ENCODE results near the gene SNAP29.

The SNAP29 gene

DNA sequence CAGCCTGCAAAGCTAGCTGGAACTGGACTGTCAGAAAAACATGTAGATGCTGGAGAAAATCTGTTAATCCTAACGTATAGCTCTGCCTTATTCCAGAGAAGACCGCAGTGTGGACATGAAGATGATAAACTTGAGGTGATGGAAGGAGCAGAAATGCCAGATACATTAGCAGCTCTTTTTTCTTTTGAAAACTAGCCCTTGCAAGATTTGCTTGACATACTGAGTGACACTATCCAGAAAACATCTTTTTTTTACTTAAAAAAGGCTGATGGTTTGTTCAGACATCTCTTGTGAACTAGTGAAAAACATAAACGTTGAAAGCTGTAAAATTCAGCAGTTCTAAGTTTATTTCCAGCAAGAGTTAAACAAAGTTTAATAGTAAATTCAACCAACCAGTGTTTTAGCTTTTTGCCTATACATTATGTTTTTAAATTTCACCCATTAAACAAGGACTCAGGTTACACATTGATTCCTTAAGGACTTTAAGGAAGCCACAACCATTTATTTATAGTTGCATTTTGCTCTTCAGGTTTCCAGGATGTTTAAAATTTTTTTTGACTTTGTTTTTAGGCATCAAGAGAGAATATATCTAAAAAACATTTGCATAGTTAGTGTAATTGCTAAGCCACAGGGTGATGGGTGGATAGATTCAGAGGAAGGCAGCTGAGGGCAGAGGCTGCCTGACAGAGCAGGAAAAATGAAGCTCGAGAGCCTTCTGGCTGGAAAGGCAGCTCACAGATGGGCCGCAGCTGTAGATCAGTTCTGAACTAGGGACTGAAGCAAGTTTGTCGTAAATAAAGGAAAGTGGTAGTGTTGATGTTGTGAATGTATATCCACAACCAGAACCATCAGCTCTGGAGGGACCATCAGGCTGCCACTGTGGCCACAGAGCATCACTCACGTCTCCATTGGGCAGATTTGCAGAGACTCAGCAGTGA, 9.5 kb downstream of the SNAP29 start:
- Histone ChIP-seq H3K9me3 (ENCODE audit: control insufficient read depth, insufficient read depth, low read length) (no peaks in the 10 kb centered on the region), H3K27ac (ENCODE audit: low read depth, low read length) (no peak overlapping the region), H3K4me1 (ENCODE audit: control insufficient read depth, insufficient read depth, low read length) (no peaks in the 10 kb centered on the region), H3K9ac (ENCODE audit: low read depth, low read length) (no peak overlapping the region), H3K27me3 (ENCODE audit: control insufficient read depth, insufficient read depth, low read length) (no peaks in the 10 kb centered on the region), H3K36me3 (ENCODE audit: control insufficient read depth, insufficient read depth, low read length) (peaks cover 8% of the 10 kb centered on the region; the same call in 1 of the 2 replicates), H3K4me3 (ENCODE audit: low read depth, low read length) (no peak overlapping the region)

DNA sequence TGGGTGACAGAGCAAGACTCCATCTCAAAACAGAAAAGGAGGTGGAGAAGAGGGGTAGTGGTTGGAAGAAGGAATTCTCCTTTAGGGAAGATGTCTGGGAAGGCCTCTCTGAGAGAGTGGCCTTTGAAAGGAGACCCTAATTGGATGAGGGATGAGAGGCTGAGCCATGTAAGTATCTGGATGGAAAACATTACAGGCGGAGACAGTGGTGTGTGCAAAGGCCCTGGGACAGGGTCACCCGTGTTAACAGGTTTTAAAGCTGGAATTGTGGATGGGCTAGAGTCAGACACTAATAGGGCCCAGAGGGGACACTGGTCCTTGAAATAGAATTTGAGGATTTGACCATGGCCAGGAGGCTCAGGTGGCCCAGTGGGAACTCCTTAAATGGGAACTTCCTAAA, 10.4 kb downstream of the SNAP29 start:
- no peaks in the 10 kb centered on the region for H3K27me3 ChIP-seq (ENCODE audit: control insufficient read depth, insufficient read depth, low read length)
- no peaks in the 10 kb centered on the region for H3K9me3 ChIP-seq (ENCODE audit: control insufficient read depth, insufficient read depth, low read length)
- H3K4me1 ChIP-seq (ENCODE audit: control insufficient read depth, insufficient read depth, low read length), result no peaks in the 10 kb centered on the region
- no peak overlapping the region for H3K9ac ChIP-seq (ENCODE audit: low read depth, low read length)
- peaks cover 8% of the 10 kb centered on the region; the same call in 1 of the 2 replicates for H3K36me3 ChIP-seq (ENCODE audit: control insufficient read depth, insufficient read depth, low read length)
- H3K4me3 ChIP-seq (ENCODE audit: low read depth, low read length), result no peak overlapping the region
- H3K27ac ChIP-seq (ENCODE audit: low read depth, low read length), result no peak overlapping the region

DNA sequence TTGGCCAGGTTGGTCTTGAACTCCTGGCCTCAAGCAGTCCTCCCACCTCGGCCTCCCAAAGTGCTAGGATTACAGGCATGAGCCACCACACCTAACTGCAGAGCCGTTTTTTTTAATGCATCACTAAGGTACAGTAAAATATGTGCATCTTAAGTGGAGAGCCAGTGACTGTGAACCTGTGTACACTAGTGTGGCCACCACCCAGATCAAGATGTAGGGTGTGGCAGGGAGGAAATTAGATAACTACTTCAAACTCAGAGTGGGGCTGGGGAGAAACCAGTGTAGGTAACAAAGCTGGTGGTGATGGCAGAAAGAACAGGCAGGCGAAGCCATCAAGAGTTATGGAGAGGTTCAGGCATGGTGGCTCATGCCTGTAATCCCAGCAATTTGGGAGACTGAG, 14.4 kb downstream of the SNAP29 start:
- Histone ChIP-seq H3K27ac (ENCODE audit: low read depth, low read length) (no peak overlapping the region), H3K9ac (ENCODE audit: low read depth, low read length) (no peak overlapping the region), H3K4me1 (ENCODE audit: control insufficient read depth, insufficient read depth, low read length) (no peaks in the 10 kb centered on the region), H3K27me3 (ENCODE audit: control insufficient read depth, insufficient read depth, low read length) (no peaks in the 10 kb centered on the region), H3K9me3 (ENCODE audit: control insufficient read depth, insufficient read depth, low read length) (no peaks in the 10 kb centered on the region), H3K36me3 (ENCODE audit: control insufficient read depth, insufficient read depth, low read length) (peaks cover 8% of the 10 kb centered on the region; the same call in 1 of the 2 replicates), H3K4me3 (ENCODE audit: low read depth, low read length) (no peak overlapping the region)

DNA sequence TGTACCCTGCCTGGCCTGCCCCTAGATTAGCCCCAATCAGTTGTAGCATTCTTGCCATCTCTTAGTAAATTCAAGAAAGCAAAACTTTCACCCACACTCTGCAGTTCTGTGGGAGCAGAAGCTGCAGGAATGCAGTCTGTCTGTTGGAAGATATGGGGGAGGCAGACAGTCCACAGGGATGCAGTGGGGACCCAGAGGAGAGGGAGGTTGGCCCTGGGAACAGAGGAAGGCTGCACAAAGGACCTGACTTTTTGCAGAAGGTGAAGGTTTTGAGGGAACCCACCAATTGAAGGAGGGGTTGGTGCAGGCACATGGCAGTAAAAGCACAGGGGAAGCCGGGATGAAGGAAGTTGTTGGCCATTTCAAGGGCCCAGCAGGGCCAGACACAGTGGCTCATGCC, 16.5 kb downstream of the SNAP29 start:
- Histone ChIP-seq H3K27ac (ENCODE audit: low read depth, low read length) (no peak overlapping the region), H3K4me1 (ENCODE audit: control insufficient read depth, insufficient read depth, low read length) (no peaks in the 10 kb centered on the region), H3K9me3 (ENCODE audit: control insufficient read depth, insufficient read depth, low read length) (no peaks in the 10 kb centered on the region), H3K27me3 (ENCODE audit: control insufficient read depth, insufficient read depth, low read length) (no peaks in the 10 kb centered on the region), H3K9ac (ENCODE audit: low read depth, low read length) (no peak overlapping the region), H3K36me3 (ENCODE audit: control insufficient read depth, insufficient read depth, low read length) (peaks cover 8% of the 10 kb centered on the region; the same call in 1 of the 2 replicates), H3K4me3 (ENCODE audit: low read depth, low read length) (no peak overlapping the region)

DNA sequence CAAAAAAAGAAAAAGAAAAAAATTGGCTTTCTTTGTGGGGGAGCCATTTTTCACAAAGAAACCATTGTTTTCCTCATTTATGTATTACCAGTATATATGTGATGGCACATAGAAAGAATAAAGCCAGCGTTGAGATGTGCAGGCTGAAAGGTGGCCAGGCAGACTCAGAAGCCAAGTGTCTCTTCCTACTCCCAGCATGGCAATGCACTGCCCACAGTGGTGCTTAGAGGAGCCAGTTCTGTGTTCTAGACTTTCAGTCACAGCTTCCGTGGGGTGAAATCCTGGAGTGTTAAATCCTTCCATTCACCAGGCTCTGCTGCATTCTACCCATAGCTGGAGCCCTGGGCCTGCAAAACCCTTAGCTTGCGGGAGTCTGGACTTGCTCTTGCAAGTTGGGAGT, 18.9 kb downstream of the SNAP29 start:
- H3K4me3 ChIP-seq (ENCODE audit: low read depth, low read length), result no peak overlapping the region

DNA sequence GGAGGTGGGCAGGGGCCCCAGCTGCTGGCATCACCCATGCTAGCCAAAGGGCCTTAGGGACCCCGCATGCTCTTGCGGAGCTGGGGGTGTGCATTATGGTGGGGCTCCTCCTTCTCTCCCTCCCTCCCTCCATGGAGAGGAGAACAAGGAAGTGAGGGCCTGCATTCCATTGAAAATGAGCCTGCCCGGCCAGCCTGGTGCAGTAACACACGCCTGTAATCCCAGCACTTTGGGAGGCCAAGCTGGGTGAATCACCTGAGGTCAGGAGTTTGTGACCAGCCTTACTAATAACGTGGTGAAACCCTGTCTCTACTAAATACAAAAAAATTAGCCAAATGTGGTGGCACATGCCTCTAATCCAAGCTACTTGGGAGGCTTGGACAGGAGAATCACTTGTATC, 22.4 kb downstream of the SNAP29 start:
- H3K4me3 ChIP-seq (ENCODE audit: low read depth, low read length), result no peak overlapping the region
- H3K27me3 ChIP-seq (ENCODE audit: control insufficient read depth, insufficient read depth, low read length), result no peaks in the 10 kb centered on the region
- H3K36me3 ChIP-seq (ENCODE audit: control insufficient read depth, insufficient read depth, low read length), result peaks cover 11% of the 10 kb centered on the region
- peaks cover 3% of the 10 kb centered on the region; the same call in 1 of the 2 replicates for H3K4me1 ChIP-seq (ENCODE audit: control insufficient read depth, insufficient read depth, low read length)
- no peak overlapping the region for H3K27ac ChIP-seq (ENCODE audit: low read depth, low read length)
- H3K9ac ChIP-seq (ENCODE audit: low read depth, low read length), result no peak overlapping the region
- H3K9me3 ChIP-seq (ENCODE audit: control insufficient read depth, insufficient read depth, low read length), result no peaks in the 10 kb centered on the region

More for the DNA sequence above, 18.9 kb downstream of the SNAP29 start:
- Histone ChIP-seq H3K36me3 (ENCODE audit: control insufficient read depth, insufficient read depth, low read length) (peaks cover 6% of the 10 kb centered on the region), H3K27me3 (ENCODE audit: control insufficient read depth, insufficient read depth, low read length) (no peaks in the 10 kb centered on the region), H3K9ac (ENCODE audit: low read depth, low read length) (no peak overlapping the region), H3K9me3 (ENCODE audit: control insufficient read depth, insufficient read depth, low read length) (no peaks in the 10 kb centered on the region), H3K4me1 (ENCODE audit: control insufficient read depth, insufficient read depth, low read length) (no peaks in the 10 kb centered on the region), H3K27ac (ENCODE audit: low read depth, low read length) (no peak overlapping the region)

DNA sequence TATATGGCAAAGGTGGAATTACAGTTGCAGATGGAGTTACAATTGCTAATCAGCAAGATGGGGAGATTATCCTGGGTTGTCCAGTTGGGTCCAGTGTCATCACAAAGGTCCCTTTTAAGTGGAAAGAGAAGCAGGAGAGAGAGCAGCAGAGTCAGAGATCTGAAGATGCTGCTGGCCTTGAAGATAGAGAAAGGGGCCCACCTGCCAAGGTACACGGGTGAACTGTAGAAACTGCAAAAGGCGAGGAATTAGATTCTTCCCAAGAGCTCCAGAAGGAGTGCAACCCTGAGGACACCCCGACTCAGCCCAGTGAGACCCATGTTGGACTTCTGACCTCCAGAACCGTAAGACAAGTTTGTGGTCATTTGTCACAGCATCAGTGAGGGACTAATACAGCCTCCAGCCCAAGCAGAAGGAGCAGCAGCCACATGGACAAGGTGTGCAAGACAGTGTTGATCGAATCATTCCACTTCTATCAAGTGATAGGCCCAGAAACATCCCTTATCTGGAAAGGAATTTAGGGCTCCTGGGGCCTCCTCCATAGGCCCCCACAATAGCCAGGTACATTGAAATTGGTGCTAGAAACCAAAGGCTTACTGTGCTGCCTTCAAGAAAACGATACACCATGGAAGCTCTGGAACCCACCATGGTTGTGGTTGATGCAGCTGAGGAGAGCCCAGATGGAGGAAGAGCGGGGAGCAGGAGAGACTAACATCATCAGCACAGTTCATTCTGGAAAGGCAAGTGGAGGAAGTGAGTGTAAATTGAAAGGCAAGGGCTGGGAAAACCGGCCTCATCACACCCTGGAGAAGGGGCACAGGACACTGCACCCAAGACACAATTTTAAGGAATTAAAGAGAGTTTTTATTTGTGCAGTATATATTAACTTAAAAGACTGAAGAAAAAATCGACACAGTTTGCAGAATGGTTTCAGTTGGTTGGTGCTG, 23.3 kb downstream of the SNAP29 start:
- Histone ChIP-seq H3K9ac (ENCODE audit: low read depth, low read length) (no peak overlapping the region), H3K27ac (ENCODE audit: low read depth, low read length) (no peak overlapping the region), H3K4me1 (ENCODE audit: control insufficient read depth, insufficient read depth, low read length) (peaks cover 3% of the 10 kb centered on the region; the same call in 1 of the 2 replicates), H3K4me3 (ENCODE audit: low read depth, low read length) (no peak overlapping the region), H3K27me3 (ENCODE audit: control insufficient read depth, insufficient read depth, low read length) (no peaks in the 10 kb centered on the region), H3K9me3 (ENCODE audit: control insufficient read depth, insufficient read depth, low read length) (no peaks in the 10 kb centered on the region), H3K36me3 (ENCODE audit: control insufficient read depth, insufficient read depth, low read length) (peaks cover 13% of the 10 kb centered on the region)

DNA sequence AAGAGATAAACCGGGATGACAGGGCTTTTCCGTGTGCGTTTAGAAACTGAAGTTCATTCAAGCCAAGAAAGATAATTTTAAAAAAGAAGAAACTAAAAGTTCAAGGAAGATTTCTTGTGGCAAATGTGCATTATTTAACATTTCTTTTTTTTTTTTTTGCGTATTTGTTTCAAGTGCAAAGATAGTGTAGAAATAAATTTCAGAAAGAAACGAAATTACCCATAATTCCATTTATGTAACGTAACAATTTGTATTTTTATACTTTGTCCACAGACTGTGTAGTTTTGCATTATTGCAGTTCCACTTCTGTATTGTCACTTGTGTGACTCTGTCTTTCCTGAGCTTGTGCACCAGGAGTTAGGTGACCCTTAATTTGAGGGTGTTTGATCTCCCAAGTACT, 24.0 kb downstream of the SNAP29 start:
- Histone ChIP-seq H3K27me3 (ENCODE audit: control insufficient read depth, insufficient read depth, low read length) (no peaks in the 10 kb centered on the region), H3K4me3 (ENCODE audit: low read depth, low read length) (no peak overlapping the region), H3K9ac (ENCODE audit: low read depth, low read length) (no peak overlapping the region), H3K4me1 (ENCODE audit: control insufficient read depth, insufficient read depth, low read length) (peaks cover 3% of the 10 kb centered on the region; the same call in 1 of the 2 replicates), H3K36me3 (ENCODE audit: control insufficient read depth, insufficient read depth, low read length) (peaks cover 20% of the 10 kb centered on the region), H3K9me3 (ENCODE audit: control insufficient read depth, insufficient read depth, low read length) (no peaks in the 10 kb centered on the region), H3K27ac (ENCODE audit: low read depth, low read length) (no peak overlapping the region)

DNA sequence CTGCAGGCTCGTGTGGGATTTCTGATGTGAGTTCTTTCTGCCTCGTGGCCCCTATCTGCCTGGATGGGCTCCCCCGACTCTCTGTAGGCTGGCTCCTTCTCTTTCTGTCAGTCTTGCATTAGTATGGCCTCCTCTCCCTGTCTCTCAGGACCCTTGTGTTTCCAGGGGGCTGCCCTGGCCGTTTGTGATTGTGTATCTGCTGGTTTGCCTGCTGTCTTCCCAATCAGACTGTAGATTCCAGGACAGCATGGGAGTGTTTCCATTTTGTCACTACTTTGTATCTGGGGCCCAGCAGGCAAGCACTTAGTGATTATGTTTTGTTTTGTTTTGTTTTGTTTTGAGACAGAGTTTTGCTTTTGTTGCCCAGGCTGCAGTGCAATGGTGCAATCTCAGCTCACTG, 25.6 kb downstream of the SNAP29 start:
- peaks cover 33% of the 10 kb centered on the region for H3K36me3 ChIP-seq (ENCODE audit: control insufficient read depth, insufficient read depth, low read length)
- no peak overlapping the region for H3K9ac ChIP-seq (ENCODE audit: low read depth, low read length)
- no peak overlapping the region for H3K27ac ChIP-seq (ENCODE audit: low read depth, low read length)
- no peaks in the 10 kb centered on the region for H3K9me3 ChIP-seq (ENCODE audit: control insufficient read depth, insufficient read depth, low read length)
- no peaks in the 10 kb centered on the region for H3K27me3 ChIP-seq (ENCODE audit: control insufficient read depth, insufficient read depth, low read length)
- peaks cover 3% of the 10 kb centered on the region; the same call in 1 of the 2 replicates for H3K4me1 ChIP-seq (ENCODE audit: control insufficient read depth, insufficient read depth, low read length)
- H3K4me3 ChIP-seq (ENCODE audit: low read depth, low read length), result no peak overlapping the region

DNA sequence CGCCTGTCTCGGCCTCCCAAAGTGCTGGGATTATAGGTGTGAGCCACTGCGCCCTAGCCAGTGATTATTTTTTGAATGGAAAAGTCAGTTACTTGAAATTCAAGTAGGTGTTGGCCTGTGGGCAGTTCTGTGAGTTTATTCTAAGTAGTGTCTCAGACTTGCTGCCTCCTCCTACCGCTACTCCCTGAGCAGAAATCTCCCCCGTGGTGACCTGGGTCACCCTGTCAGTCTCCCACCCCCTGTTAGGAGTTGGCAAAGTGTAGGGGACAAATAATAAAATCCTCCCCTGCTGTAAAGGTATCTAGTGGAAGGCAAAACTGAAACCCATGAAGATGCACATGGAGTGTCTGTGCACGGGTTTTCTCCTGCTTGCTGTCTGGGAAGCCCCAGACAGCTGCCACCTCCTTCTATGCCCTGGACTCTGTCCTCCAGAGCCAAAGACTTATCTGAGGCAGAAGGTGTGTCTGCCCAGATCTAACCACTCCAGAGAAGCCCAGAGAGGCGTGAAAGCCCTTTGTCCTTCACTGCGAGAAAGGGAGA, 26.3 kb downstream of the SNAP29 start:
- H3K27ac ChIP-seq (ENCODE audit: low read depth, low read length), result no peak overlapping the region
- no peaks in the 10 kb centered on the region for H3K27me3 ChIP-seq (ENCODE audit: control insufficient read depth, insufficient read depth, low read length)
- no peak overlapping the region for H3K9ac ChIP-seq (ENCODE audit: low read depth, low read length)
- peaks cover 3% of the 10 kb centered on the region; the same call in 1 of the 2 replicates for H3K4me1 ChIP-seq (ENCODE audit: control insufficient read depth, insufficient read depth, low read length)
- no peaks in the 10 kb centered on the region for H3K9me3 ChIP-seq (ENCODE audit: control insufficient read depth, insufficient read depth, low read length)
- no peak overlapping the region for H3K4me3 ChIP-seq (ENCODE audit: low read depth, low read length)
- peaks cover 33% of the 10 kb centered on the region for H3K36me3 ChIP-seq (ENCODE audit: control insufficient read depth, insufficient read depth, low read length)

All from HUES48 (cell line).